NCI-H748 (cell line): Measurements from ENCODE around the gene NFATC2.

Source experiments
- DNase-seq: peaks from one replicate; lab custom pipeline; 2025; ENCODE audit not compliant: unreplicated experiment; lab: John Stamatoyannopoulos, UW

Gene NFATC2

GRCh38 chr20:51454250-51454865 is 88.2 kb downstream of the NFATC2 start:
- no peak for DNase-seq

DNA sequence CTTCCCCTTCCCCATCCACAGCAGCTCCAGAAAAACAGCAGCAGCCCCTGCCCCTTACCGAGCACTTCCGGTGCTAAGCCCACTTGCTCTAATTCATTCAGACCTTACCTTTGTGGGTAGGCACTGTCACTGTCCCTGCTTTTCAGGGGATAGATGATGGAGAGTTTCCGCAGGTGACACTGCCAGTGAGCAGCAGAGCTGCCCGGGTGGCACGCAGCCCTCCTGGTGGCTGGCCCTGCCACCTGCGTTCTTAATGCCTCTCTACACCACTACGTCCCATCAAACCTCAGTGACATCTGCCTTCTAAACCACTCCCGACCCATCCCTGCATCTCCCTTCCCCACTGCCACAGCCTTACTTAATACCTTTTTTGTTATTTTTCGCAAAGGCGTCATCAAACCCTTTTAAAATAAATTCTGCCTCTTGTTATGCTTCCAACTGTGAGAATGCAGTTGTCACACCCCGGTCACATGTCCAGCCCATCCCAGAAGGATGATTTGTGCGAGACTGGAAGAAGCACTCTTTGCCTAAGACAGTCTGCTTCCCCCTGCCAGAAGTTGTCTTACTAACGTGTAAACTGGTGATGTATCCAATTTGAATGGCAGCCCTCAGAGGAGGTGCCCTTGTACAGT is 89.7 kb downstream of the NFATC2 start:
- DNase-seq = no peak

GRCh38 chr20:51452091-51452613 is 90.4 kb downstream of the NFATC2 start:
- no peak for DNase-seq

- no peak for DNase-seq
Measured at GRCh38 chr20:51451484-51451883, 91.0 kb downstream of the NFATC2 start.

DNA sequence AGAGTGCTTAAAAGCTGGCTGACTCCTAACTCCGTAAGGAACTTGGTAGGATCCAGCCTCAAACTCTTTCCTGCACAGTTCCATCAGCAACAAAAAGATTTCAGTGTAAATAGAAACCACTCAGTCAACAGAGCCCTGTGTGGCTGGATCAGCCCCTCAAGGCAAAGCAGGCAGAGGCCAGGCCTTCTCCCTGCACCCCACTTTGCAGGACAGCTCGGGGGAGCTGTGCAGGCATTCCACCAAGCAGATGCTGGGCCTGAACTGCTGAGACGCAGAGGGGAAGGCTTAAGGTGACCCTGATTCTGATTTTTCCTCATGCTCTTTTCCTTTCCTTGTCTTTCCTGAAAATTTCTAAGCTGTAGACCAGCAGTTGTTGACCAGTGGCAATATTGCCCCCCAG is 91.5 kb downstream of the NFATC2 start:
- no peak for DNase-seq

DNA sequence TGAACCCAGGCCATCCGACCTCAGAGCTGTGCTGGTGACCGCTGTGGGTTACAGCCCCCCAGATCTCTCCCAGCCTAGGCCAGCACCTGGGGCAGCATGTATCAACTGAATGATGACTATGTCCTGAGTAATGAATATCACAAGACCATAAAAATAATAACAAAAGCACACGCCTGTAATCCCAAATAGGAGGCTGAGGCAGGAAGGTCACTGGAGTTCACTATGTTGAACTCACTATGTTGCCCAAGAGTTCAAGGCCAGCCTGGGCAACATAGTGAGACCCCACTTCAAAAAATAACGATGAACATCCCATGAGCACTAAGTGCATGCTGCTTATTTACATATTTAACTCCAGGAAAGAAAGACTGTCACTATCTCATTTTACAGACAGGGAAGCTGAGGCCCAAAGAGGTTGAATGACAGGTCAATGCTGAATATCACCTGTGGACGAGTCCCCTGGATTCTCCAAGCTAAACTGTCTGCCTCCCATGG is 92.3 kb downstream of the NFATC2 start:
- DNase-seq = no peak

GRCh38 chr20:51449498-51450220 is 92.9 kb downstream of the NFATC2 start:
- no peak for DNase-seq

DNA sequence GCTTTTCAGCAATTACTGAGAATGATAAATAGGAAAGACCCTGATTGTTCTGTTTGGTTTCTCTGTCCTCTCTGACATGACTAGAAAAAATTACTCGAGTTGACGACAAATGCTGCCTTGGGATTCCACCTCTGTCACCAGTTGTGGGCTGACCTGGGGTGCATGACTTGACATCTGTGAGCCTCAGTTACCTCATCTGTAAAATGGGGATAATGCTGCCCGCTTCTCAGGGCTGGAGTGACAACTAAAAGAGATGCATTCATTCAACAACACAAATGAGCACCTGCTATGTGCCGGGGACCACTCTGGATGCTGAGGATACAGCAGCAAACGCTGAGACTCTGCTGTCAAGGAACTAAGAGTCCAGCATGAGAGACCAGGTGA is 94.8 kb downstream of the NFATC2 start:
- no peak for DNase-seq

GRCh38 chr20:51447097-51447764 is 95.3 kb downstream of the NFATC2 start:
- no peak for DNase-seq

DNA sequence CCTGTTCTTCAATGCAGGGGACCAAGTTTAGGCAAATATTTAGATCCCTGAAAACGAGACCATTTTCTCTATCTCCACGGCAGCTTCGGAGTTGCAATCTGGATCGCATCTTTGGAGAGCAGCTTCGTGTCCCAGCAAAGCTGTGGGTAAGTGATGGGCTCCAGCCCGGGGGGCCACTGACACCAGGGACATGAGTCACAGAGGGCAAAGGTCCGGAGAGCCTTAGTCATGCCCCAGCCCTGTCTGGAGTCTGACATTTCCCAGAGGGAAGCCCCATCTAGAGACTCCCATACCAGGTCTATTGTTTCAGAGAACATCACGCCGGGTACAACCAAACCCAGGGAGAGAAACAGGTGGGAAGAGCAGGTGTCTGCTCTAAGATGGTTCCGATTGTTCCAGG is 95.9 kb downstream of the NFATC2 start:
- DNase-seq = no peak

DNA sequence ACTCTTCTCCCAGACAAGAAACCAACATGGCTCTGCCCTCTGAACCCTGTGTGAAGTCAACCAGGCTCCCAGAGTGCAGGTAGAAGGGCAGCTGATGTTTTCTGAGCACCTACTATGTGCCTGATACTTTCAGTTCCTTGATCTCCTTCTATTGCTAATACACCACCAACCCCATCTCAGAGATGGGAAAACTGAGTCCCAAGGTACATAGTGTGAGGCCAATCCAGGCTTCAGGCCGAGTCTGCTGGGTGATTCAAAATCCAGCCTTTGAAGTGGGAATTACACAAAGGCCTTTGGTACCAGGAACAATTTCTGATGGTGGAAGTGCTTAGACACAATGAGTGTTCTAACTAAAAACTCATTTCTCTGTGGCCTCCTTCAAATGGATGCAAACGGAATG is 96.3 kb downstream of the NFATC2 start:
- no peak for DNase-seq

DNA sequence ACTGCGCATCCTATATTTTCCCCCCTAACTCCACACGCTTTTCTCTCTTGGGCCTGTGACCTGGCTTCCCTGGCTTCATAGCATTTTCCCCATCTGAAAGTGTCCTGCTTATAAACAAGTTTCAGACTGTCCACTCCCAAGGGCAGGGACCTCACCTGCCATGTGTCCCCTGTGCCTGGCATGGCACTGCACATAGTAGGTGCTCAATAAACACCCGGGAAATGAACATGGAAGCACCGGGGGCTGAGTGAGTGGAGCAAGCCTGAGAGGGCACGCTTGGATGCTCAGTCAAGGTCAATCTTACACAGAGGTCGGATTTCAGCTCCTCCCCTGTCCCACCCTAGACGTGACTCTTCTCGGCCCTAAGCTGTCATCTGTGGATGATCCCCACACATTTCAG is 96.9 kb downstream of the NFATC2 start:
- no peak for DNase-seq

DNA sequence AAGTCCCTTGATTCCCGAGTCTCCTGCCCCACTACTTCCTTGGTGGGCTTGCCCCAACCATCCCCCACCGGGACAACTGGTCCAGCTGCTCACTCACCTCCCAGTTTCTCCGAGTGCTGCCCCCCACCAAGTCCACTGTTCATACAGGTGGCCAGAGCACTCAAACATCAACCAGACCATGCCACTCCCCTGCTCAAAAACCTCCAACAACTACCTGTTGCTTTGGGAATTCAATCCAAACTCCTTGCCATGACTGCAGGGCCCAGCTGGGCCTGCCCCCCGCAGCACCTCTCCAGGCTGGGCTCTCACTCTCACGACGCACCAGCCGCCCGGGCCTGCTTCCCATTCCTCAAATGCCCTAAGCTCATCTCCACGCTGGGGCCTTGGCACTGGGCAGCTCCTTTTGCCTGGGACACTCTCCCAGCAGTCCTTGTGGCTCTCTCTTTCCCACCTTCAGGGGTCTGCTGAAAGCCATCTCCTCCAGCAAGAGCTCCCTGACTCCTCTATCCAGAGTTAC is 97.5 kb downstream of the NFATC2 start:
- DNase-seq = no peak

DNA sequence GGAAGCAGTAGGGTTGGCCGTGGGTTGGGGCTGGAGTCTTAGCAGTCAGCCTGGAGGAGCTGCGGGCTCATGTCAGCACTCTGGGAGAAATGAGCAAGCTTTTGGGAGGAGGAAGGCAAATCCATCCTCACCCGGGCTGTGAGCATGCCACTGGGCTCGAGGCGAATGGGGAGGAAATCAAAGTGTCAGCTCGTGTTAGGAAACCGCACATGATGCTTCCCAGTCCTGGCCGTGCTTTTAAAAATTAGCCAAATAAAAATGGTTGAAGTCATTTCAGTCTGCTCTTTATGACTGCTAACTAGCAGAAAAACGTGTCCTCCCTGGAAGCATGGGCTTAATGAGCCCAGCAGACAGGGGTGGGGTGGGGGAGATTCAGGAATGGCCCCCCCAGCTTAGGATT is 98.1 kb downstream of the NFATC2 start:
- no peak for DNase-seq

GRCh38 chr20:51442602-51443001 is 99.9 kb downstream of the NFATC2 start:
- DNase-seq = no peak

DNA sequence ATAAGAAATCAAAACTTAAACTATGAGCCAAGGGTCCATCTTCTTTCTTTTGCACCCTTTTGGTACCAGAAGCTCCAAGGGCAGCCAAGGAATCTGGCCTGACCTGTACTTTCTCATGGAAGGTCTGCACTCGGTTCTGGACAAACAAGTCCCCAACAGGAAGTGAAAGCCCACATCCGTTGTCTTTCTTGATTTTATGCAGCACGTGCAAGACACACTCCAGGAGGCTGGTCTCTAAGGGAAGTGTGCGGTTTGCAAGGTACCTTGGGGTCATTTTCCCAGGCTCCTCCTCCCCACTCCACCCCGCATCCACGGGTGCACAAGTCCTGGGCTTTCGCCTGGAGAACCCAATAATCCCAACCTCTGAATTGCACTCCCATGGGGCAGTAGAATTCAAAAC is 101.9 kb downstream of the NFATC2 start:
- no peak for DNase-seq

DNA sequence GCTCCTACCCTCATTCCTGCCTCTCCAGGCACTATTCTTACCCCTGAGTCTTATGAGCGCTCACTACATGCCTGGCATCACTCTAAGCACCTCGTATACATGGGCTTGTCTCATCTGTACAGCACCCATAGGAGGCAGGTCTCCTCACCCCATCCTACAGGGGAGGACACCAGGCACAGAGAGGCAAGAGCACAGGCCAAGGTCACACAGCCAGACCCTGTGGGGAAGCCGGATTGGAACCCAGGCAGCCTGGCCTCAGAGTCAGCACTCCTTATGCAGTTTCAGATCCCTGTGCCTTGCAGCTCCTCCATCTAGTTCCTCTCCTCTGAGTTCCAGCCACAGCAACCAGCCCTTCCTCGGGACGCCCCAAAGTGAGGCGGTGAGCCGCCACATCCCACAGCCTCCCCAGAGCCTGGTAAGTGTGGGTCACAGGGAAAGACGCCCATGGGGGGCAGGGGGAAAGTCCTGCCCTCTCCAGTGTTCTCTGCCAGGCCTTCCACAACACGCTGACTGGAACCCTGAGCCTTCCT is 103.3 kb downstream of the NFATC2 start:
- DNase-seq = no peak

- DNase-seq = no peak
Measured at GRCh38 chr20:51438136-51438535, 104.4 kb downstream of the NFATC2 start.

DNA sequence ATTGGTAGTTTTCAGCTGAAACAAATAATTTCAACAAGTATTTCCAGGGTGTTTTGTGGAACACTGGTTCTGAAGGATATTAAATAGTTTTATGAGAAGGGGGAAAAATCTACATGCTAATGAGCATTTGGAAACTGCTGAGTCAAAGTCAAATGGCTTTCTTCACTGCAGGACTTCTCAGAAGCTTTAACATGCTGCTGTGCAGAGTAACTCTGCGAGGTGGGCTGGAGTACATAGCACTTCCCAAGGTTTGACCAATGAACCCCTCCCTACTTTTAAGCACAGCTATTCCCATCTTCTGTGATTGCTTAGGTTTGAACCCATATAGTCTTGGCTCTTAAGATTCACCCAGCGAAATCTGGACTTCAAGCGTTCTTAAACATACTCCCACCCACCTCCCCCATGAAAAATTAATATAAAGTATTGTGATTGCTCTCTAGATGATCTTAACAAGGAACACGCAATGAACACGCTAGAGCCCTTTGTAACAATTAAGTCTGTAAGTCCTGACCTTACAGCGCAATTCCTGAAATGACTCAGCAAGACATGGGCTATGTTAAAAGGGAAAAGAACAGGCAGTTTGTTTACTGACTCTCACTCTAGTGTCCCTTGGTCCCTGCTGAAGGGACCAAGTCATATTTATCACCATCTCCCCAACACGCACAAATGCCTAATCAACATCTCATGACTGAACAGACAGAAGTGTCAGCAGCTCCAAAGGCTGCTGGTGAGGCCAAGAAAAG is 105.2 kb downstream of the NFATC2 start:
- no peak for DNase-seq

GRCh38 chr20:51434580-51435247 is 107.8 kb downstream of the NFATC2 start:
- DNase-seq = no peak
